Measurements from ENCODE around the gene UBXN10. TPM values are rescaled to one million over a fixed set of nuclear protein-coding genes. Genes with fewer than 3 reads are reported as not detected.
A peak's percentile ranks its signal among the peaks of the same experiment; 100 is the strongest.

The UBXN10 gene
- total RNA-seq, 1 donor from 2014 or later: 0.09 TPM

DNA sequence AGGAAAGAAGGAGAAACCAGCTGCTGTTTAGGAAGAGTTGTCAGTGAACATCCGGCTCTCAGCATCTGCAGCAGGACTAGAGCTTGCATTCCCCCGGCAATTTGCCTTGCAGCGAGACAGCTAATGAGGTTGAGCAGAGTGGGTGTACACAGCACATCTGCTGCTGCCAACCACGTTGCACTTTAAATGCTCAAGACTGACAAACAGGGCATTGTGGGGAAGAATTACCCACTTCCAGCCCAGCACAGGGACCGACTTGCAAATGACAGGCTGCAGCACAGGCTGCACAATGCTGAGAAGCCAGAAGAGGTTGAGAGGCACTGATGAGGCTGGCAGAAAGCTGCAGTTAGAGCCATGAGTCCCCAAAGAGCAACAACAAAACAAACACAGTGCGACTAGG is 48.0 kb downstream of the UBXN10 start:
- Histone ChIP-seq H3K27me3 (ENCODE audit: insufficient read depth, low read length) (peaks cover 21% of the 10 kb centered on the region), H3K4me2 (ENCODE audit: low read length) (no peak overlapping the region), H3K4me1 (ENCODE audit: insufficient read depth, low read length) (no peaks in the 10 kb centered on the region), H3K9ac (ENCODE audit: low read length) (no peak overlapping the region), H3K9me3 (ENCODE audit: insufficient read depth, low read depth, low read length) (no peaks in the 10 kb centered on the region), H4K20me1 (ENCODE audit: insufficient read depth, low read length) (no peaks in the 10 kb centered on the region), H3K27ac (ENCODE audit: low read depth, low read length) (no peak overlapping the region), H3K36me3 (ENCODE audit: insufficient read depth, low read length) (no peaks in the 10 kb centered on the region), H3K4me3 (ENCODE audit: insufficient read depth, low read depth, low read length) (no peak overlapping the region), H2AFZ (ENCODE audit: low read depth, low read length) (no peak overlapping the region), H3K79me2 (ENCODE audit: insufficient read depth, low read length) (no peaks in the 10 kb centered on the region)
- H3K27ac Mint-ChIP-seq (ENCODE audit: unreplicated experiment): no peak overlapping the region
- H3K9me3 Mint-ChIP-seq (ENCODE audit: unreplicated experiment): no peaks in the 10 kb centered on the region
- no peak for DNase-seq (ENCODE audit: low read depth)
- no peaks in the 10 kb centered on the region for H3K36me3 Mint-ChIP-seq (ENCODE audit: low read depth, unreplicated experiment)
- FAIRE-seq: no peak
- TF ChIP-seq, protein P1, sequence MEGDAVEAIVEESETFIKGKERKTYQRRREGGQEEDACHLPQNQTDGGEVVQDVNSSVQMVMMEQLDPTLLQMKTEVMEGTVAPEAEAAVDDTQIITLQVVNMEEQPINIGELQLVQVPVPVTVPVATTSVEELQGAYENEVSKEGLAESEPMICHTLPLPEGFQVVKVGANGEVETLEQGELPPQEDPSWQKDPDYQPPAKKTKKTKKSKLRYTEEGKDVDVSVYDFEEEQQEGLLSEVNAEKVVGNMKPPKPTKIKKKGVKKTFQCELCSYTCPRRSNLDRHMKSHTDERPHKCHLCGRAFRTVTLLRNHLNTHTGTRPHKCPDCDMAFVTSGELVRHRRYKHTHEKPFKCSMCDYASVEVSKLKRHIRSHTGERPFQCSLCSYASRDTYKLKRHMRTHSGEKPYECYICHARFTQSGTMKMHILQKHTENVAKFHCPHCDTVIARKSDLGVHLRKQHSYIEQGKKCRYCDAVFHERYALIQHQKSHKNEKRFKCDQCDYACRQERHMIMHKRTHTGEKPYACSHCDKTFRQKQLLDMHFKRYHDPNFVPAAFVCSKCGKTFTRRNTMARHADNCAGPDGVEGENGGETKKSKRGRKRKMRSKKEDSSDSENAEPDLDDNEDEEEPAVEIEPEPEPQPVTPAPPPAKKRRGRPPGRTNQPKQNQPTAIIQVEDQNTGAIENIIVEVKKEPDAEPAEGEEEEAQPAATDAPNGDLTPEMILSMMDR (IDR thresholded peaks at IDR 0.05; ENCODE audit: insufficient read depth, low read depth, low read length): no peak
- TF ChIP-seq EZH2 (IDR thresholded peaks at IDR 0.05; ENCODE audit: insufficient read depth, low read length): no peak
- no peak overlapping the region for H3K4me3 Mint-ChIP-seq (ENCODE audit: unreplicated experiment)
- peaks cover 34% of the 10 kb centered on the region for H3K27me3 Mint-ChIP-seq (ENCODE audit: low read depth, unreplicated experiment)
- no peaks in the 10 kb centered on the region for H3K4me1 Mint-ChIP-seq (ENCODE audit: low read depth, unreplicated experiment)

DNA sequence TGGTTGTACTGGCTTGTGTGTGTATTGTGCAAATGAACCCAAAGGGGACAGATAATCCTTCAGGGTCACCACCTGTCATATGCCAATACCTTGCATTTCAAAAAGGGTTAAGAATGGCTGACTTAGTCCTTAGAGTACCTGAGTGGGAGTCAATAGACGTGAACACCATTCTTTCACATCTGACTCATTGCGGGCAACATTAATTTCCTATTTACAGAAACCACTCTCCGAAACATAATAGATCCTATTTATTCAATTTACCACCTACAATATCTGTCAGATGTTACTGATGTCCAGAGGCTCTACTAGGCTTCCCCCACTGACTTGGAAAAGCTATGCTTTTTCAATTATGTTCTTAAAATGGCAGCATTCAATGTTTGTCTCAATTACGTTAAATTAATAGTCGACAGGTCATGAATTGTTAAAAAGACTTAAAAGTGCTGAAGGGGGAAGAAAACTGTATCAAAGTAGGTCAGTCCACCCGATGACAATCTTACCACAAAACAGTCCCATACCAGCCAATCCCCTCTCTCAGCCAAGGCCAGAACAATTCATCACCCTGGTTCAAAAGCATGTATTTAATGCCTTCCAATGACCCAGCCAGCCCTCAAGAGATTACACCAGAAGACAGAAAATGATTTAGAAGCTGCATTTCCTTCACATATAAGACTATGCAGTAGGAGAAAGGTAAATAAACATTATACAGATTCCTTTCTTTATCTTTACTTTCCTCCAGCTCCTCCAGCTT is 49.1 kb downstream of the UBXN10 start:
- Mint-ChIP-seq H3K27me3 (ENCODE audit: low read depth, unreplicated experiment) (peaks cover 33% of the 10 kb centered on the region), H3K9me3 (ENCODE audit: unreplicated experiment) (no peaks in the 10 kb centered on the region), H3K4me1 (ENCODE audit: low read depth, unreplicated experiment) (no peaks in the 10 kb centered on the region), H3K4me3 (ENCODE audit: unreplicated experiment) (no peak overlapping the region), H3K27ac (ENCODE audit: unreplicated experiment) (no peak overlapping the region), H3K36me3 (ENCODE audit: low read depth, unreplicated experiment) (no peaks in the 10 kb centered on the region)
- no peak for FAIRE-seq
- Histone ChIP-seq H3K4me3 (ENCODE audit: insufficient read depth, low read depth, low read length) (no peak overlapping the region), H3K27ac (ENCODE audit: low read depth, low read length) (no peak overlapping the region), H3K36me3 (ENCODE audit: insufficient read depth, low read length) (no peaks in the 10 kb centered on the region), H3K9me3 (ENCODE audit: insufficient read depth, low read depth, low read length) (no peaks in the 10 kb centered on the region), H3K9ac (ENCODE audit: low read length) (no peak overlapping the region), H4K20me1 (ENCODE audit: insufficient read depth, low read length) (no peaks in the 10 kb centered on the region), H3K4me1 (ENCODE audit: insufficient read depth, low read length) (no peaks in the 10 kb centered on the region), H3K4me2 (ENCODE audit: low read length) (no peak overlapping the region), H3K27me3 (ENCODE audit: insufficient read depth, low read length) (peaks cover 18% of the 10 kb centered on the region), H3K79me2 (ENCODE audit: insufficient read depth, low read length) (no peaks in the 10 kb centered on the region), H2AFZ (ENCODE audit: low read depth, low read length) (no peak overlapping the region)
- DNase-seq (ENCODE audit: low read depth): peak; percentile 31
- no peak for TF ChIP-seq EZH2 (IDR thresholded peaks at IDR 0.05; ENCODE audit: insufficient read depth, low read length)
- TF ChIP-seq, protein P1 (IDR thresholded peaks at IDR 0.05; ENCODE audit: insufficient read depth, low read depth, low read length): no peak

DNA sequence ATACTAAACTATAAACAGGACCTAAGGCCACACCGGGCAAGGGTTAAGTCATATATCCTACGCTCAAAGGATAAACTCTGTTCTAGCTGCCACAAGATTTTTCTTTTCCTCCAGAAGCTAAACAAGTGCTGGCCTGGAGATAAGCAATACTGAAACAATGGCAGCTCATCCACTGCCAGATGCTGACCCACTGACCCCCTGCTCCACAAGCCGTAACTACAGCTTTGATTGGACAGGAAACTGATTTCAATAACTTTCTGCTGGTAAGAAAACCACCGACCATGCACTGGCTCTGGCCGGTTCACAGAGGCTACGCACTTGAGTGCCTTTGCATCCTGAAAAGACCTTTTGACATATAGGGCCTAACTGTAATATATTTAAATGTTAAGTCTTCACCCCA is 51.8 kb downstream of the UBXN10 start:
- Histone ChIP-seq H2AFZ (ENCODE audit: low read depth, low read length) (no peak overlapping the region), H3K27ac (ENCODE audit: low read depth, low read length) (no peak overlapping the region)
- no peaks in the 10 kb centered on the region for H3K9me3 Mint-ChIP-seq (ENCODE audit: unreplicated experiment)

More for the DNA sequence above, 51.8 kb downstream of the UBXN10 start:
- no peak overlapping the region for H3K4me3 ChIP-seq (ENCODE audit: insufficient read depth, low read depth, low read length)
- Mint-ChIP-seq H3K4me1 (ENCODE audit: low read depth, unreplicated experiment) (no peaks in the 10 kb centered on the region), H3K36me3 (ENCODE audit: low read depth, unreplicated experiment) (no peaks in the 10 kb centered on the region), H3K27ac (ENCODE audit: unreplicated experiment) (no peak overlapping the region), H3K27me3 (ENCODE audit: low read depth, unreplicated experiment) (peaks cover 43% of the 10 kb centered on the region), H3K4me3 (ENCODE audit: unreplicated experiment) (no peak overlapping the region)
- H3K27me3 ChIP-seq (ENCODE audit: insufficient read depth, low read length): peaks cover 41% of the 10 kb centered on the region
- H3K36me3 ChIP-seq (ENCODE audit: insufficient read depth, low read length): no peaks in the 10 kb centered on the region
- H3K9me3 ChIP-seq (ENCODE audit: insufficient read depth, low read depth, low read length): no peaks in the 10 kb centered on the region
- no peaks in the 10 kb centered on the region for H4K20me1 ChIP-seq (ENCODE audit: insufficient read depth, low read length)
- H3K4me1 ChIP-seq (ENCODE audit: insufficient read depth, low read length): no peaks in the 10 kb centered on the region
- no peak overlapping the region for H3K9ac ChIP-seq (ENCODE audit: low read length)
- FAIRE-seq (no peak), DNase-seq (ENCODE audit: low read depth) (no peak)
- no peak overlapping the region for H3K4me2 ChIP-seq (ENCODE audit: low read length)
- TF ChIP-seq EZH2 (IDR thresholded peaks at IDR 0.05; ENCODE audit: insufficient read depth, low read length): no peak
- TF ChIP-seq, protein P1 (IDR thresholded peaks at IDR 0.05; ENCODE audit: insufficient read depth, low read depth, low read length): no peak
- H3K79me2 ChIP-seq (ENCODE audit: insufficient read depth, low read length): no peaks in the 10 kb centered on the region

All from astrocyte (in vitro differentiated cells and primary cell).